T-helper 17 cell (primary cell): Measurements from ENCODE around the gene DNAJC11. TPM values are rescaled to one million over a fixed set of nuclear protein-coding genes. Genes with fewer than 3 reads are reported as not detected.
"Not testable (repeated sequence)": the region's sequence is repeated elsewhere in the genome, so short reads cannot be mapped to it uniquely, and the experiment has no call there.

Experiments used
- ATAC-seq: fragments of 150-1000 bp; cut with Tn5 transposase; 2 replicates; pipeline ENCODE4 v1.10.0; 2021; ENCODE audit warnings: mild to moderate bottlenecking, moderate library complexity
- DNase-seq, 3 donors: peaks; one replicate each; pipeline versions ENCODE4 v3.0.0 to v3.0.0-alpha.2; 2020 to 2021
- H3K9me3 ChIP-seq: one replicate; pipeline ENCODE4 v1.7.0; 2013; ENCODE audit warnings: low read length, mild to moderate bottlenecking; ENCODE audit not compliant: control insufficient read depth, poor library complexity, severe bottlenecking
- H3K27ac Mint-ChIP-seq: one replicate; pipeline ENCODE4 v1.8.0; 2022; ENCODE audit warnings: mild to moderate bottlenecking, moderate library complexity, mixed read lengths
- H3K27me3 Mint-ChIP-seq: one replicate; pipeline ENCODE4 v1.8.0; 2022; ENCODE audit warnings: mixed read lengths
- H3K36me3 Mint-ChIP-seq: one replicate; pipeline ENCODE4 v1.8.0; 2022; ENCODE audit warnings: low read depth, mixed read lengths
- H3K4me1 Mint-ChIP-seq: one replicate; pipeline ENCODE4 v1.8.0; 2022; ENCODE audit warnings: mild to moderate bottlenecking, mixed read lengths
- H3K4me3 Mint-ChIP-seq: one replicate; pipeline ENCODE4 v1.8.0; 2022; ENCODE audit warnings: mild to moderate bottlenecking, moderate library complexity, mixed read lengths
- total RNA-seq, 4 donors: library from RNA in 2 of 4; stranded (reverse) in 2 of 4; gene quantifications; one replicate each; pipeline ENCODE4 v1.2.3 and lab custom pipeline; 2022 to 2026

DNAJC11 gene
- total RNA-seq, 2 donors from 2014 or later, result 38.2 to 39.3 TPM

DNA sequence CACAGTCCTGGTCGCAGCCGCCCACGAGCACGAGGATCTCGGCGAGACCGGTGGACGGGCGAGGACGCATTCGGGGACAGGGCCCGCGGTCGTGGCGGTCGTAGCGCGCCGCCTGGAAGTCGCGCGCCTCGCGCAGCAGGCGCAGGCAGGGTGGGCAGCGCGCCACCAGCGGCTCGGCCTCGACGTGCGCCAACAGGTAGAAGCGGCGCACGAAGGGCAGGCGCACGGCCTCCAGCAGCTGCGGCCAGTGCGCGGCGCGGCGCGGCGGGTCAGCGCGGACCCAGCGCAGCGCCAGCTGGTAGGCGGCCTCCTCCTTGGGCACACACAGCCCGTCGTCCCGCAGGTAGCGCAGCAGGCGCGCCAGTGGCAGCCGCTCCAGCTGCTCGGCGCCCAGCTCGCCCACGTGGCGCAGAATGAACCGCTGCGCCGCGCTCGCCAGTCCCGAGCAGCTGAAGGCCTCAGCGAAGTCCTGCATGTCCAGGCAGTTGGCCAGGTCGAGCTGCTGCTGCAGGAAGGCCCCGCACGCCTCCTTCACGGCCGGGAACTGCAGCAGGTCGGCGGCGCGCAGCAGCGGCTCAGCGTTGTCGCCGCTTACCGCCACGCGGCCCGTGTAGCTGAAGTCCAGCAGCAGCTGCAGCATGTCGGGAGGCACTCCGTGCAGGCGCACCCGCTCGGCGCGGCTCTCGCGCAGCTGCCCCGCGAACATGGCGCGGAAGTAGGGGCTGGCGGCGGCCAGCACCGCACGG, 99.5 kb downstream of the DNAJC11 start:
- H3K9me3 ChIP-seq, result no peaks in the 10 kb centered on the region
- peak overlapping the region; percentile 98 for H3K4me3 Mint-ChIP-seq
- H3K27ac Mint-ChIP-seq, result peak overlapping the region; percentile 47
- no peaks in the 10 kb centered on the region for H3K27me3 Mint-ChIP-seq
- DNase-seq, result peak in 1 of 3 donors; percentile 20
- peak; percentile 40 for ATAC-seq
- H3K36me3 Mint-ChIP-seq, result no peaks in the 10 kb centered on the region
- H3K4me1 Mint-ChIP-seq, result peaks cover 16% of the 10 kb centered on the region

DNA sequence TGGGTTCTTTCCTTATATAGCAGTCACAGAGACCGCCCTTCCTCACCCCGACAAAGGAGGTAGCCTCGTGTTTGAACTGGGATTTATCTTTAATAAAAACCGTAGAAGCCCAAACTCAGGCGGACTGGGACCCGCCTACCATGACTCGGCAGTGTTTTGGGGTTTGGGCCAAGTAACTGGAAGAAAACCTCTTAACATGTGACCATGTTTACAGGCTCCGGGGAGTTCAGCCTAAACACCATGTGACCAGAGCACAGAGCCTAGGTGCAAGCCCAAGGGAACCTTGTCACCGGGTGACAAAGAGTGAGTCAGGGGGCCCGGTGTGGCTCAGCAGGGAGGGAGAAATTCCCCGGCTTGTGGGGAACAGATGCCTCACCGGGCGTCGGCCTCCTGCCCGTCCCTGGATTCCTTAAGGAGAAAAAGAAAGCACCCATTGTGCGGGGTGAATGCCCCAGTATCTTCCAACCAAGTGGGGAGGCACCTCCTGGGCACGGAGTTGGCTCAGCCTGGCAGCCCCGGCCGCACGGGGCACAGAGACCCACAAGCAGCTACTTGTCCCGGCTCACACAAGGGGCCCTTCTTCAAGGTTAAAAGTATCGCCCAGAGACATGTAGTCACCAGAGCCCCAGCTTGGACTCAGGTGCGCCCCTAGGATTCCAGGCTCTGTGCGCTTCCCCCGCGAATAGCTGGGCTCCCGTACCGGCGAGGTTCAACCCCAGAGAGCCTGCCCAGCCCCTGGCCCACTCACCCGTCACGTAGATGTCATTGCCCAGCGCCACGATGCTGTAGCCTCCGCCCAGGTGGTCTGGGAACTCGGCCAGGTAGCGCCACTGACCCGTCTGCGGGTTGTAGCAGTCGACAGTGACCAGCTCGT, 100.3 kb downstream of the DNAJC11 start:
- Mint-ChIP-seq H3K4me1 (peaks cover 18% of the 10 kb centered on the region), H3K27ac (peak overlapping the region; percentile 95), H3K36me3 (no peaks in the 10 kb centered on the region), H3K4me3 (peak overlapping the region; percentile 98), H3K27me3 (no peaks in the 10 kb centered on the region)
- DNase-seq (peak; percentile 40 to 71 (median 48)), ATAC-seq (peak; percentile 64)
- no peaks in the 10 kb centered on the region for H3K9me3 ChIP-seq

DNA sequence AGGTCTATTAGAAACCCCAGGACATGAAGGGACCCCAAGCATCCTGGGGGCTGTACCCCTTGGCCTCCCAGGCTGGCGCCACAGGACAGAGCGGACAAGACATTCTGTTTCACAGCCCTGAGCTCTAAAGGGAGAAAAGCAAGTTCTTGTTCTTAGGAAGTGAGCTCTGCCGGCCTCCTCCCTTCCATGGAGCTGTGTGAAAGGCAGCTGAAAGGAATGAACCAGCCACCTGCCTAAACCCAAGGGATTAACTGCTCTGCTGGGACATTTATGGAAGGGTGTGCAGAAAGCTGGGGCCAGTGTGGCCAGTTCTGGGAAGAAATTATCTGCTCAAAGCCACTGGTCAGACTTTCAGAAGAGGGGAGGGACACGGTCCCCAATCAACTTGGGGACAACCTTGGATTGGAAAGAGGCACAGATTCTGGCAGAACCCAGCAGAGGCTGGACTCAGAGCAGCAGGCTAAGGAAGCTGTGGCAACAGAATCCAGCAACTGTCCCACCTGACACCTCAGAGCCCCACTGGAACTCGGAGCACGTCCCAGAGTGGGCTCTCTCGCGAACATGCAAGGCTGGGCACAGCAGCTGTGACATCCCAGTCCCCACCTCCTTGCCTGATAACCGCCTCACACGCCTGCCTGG, 101.1 kb downstream of the DNAJC11 start:
- H3K36me3 Mint-ChIP-seq, result no peaks in the 10 kb centered on the region
- H3K9me3 ChIP-seq, result no peaks in the 10 kb centered on the region

DNA sequence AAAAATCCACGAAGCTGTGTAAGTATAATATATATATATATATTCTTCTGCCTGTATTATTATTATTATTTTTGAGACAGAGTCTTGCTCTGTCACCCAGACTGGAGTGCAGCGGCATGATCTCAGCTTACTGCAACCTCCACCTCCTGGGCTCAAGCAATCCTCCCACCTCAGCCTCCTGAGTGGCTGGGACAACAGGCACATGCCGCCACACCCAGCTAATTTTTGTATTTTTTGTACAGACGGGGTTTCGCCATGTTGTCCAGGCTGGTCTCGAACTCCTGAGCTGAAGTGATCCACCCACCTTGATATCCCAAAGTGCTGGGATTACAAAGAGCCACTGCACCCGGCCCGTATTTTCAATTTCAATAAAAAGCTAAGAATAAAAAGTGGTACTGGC, 101.6 kb downstream of the DNAJC11 start:
- peak overlapping the region; percentile 98 for H3K4me3 Mint-ChIP-seq
- H3K36me3 Mint-ChIP-seq, ATAC-seq: not testable (repeated sequence)

More for the DNA sequence above, 101.1 kb downstream of the DNAJC11 start:
- no peak for ATAC-seq
- Mint-ChIP-seq H3K4me1 (peaks cover 26% of the 10 kb centered on the region), H3K27me3 (no peaks in the 10 kb centered on the region), H3K27ac (peak overlapping the region; percentile 95), H3K4me3 (peak overlapping the region; percentile 98)
- DNase-seq, result no peak

DNA sequence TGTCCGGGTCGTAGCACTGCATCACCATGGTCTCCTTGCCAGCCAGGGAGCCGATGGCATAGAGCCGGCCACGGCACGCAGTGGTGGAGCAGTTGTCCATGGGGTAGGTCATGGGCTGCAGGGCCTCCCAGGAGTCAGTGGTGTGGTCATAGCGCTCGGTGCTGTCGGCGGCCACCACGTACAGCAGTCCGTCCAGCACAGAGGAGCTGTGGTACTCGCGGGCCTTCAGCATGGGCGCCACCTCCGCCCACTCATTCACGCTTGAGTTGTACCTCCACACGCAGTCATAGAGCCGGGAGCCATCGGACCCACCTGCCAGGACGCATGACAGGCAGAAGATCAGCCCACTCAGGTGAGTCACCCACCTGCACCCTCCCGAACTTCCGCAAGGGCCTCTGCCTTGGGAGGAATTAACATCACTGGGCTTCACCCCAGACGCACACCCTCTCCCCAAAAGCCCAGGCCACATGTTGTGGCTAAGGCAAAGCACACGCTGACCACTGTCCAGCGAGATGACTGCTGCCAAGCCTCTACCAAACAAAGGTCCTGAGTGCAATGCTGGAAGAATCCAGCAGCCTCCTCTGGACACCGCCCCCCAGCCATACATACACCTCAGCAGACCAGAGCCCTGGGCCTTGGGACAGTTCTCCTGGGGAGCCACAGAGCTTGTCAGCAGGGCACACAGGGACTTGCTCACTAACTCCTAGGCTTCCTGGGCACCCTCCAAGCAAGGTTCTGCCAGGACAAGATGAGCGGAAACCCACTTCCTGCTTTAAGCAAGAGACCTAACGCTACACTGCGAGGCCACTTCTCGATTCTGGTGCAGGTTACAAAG, 102.3 kb downstream of the DNAJC11 start:
- H3K9me3 ChIP-seq, result no peaks in the 10 kb centered on the region
- DNase-seq, result peak in 1 of 3 donors; percentile 28
- Mint-ChIP-seq H3K4me1 (peaks cover 26% of the 10 kb centered on the region), H3K36me3 (no peaks in the 10 kb centered on the region), H3K4me3 (peak overlapping the region; percentile 98), H3K27ac (peak overlapping the region; percentile 95), H3K27me3 (no peaks in the 10 kb centered on the region)
- peak; percentile 18 for ATAC-seq

More for the DNA sequence above, 101.6 kb downstream of the DNAJC11 start:
- DNase-seq, H3K9me3 ChIP-seq, H3K27me3 Mint-ChIP-seq: not testable (repeated sequence)
- Mint-ChIP-seq H3K4me1 (peaks cover 26% of the 10 kb centered on the region), H3K27ac (peak overlapping the region; percentile 95)

DNA sequence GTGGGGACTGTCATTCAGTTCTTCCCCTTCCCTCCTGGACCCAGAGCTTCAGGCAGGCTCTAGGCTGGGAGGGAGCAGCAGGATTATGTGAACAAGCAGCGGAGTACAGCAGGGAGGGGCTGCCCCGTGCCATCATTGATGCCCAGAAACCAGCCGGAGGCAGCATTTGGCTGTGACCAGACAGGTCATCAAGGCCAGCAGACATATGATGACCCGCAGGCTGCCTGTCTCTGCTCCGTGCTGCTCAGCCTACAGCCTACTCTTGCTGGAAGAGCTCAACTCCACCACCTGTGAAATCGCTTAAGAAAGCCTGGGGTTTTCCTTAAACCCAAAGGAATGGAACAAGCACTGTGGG, 103.9 kb downstream of the DNAJC11 start:
- no peaks in the 10 kb centered on the region for H3K9me3 ChIP-seq
- DNase-seq (no peak), ATAC-seq (no peak)
- H3K4me3 Mint-ChIP-seq, result no peak overlapping the region
- no peaks in the 10 kb centered on the region for H3K27me3 Mint-ChIP-seq
- H3K36me3 Mint-ChIP-seq, result no peaks in the 10 kb centered on the region
- peak overlapping the region; percentile 16 for H3K27ac Mint-ChIP-seq
- peaks cover 24% of the 10 kb centered on the region for H3K4me1 Mint-ChIP-seq

DNA sequence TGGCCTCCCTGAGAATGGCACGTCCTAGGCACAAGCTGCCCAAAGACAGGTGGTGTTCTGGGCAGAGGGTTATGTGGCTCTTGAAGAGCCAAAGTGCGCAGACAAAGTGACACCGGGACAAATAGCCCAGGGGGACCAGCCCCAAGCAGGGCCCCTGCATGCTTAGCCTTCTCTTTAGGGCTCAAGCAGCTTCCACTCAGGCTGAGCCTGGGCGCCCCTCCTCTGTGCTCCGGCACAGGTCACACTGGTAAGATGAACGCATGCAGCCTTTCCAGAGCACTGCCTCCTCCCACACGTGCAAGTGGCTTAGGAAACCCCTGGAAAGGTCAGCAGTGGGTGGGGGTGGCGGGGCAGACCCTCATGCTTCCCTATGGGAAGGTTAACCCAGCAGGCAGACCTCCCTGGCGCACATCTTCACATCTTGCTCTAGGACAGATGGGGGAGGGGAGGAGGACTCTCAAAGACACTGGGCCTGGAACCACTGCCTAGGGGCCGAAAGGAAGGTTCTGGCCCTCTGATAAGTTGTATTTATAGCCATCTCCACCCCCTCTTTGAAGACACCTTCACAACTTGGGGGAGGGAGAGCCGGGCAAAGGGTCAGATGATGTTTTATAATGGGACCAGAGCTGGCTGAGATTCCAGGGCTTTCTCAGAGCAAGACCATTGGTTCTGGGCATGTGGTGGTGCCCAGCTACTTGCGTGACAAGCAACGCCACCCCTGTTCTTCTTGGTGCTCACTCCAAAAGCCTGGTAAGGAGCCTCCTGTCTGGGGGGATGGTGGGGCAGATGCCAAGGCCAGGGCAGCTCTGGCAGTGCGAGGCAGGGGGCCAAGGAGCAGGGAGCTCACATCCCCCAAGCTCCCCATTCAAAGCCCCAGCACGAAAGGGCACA, 104.5 kb downstream of the DNAJC11 start:
- ATAC-seq (no peak), DNase-seq (no peak)
- no peaks in the 10 kb centered on the region for H3K9me3 ChIP-seq
- H3K4me3 Mint-ChIP-seq, result no peak overlapping the region
- H3K36me3 Mint-ChIP-seq, result no peaks in the 10 kb centered on the region
- no peaks in the 10 kb centered on the region for H3K27me3 Mint-ChIP-seq
- H3K27ac Mint-ChIP-seq, result peak overlapping the region; percentile 16
- peaks cover 24% of the 10 kb centered on the region for H3K4me1 Mint-ChIP-seq

DNA sequence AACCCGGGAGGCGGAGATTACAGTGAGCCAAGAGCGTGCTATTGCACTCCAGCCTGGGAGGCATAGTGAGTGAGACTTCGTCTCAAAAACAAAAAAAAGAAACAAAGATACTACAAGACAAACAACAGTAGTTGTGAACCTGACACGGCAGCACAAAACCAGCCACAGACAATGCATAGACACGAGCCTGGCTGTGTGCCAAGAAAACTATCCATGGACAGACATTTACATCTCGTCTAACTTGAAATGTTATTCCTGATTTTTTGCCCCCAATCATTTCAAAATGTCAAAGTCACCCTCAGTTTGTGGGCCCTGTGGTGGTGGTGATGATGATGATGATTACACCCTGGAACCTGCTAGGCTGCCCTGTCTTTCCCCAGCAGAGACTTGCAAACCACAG, 105.3 kb downstream of the DNAJC11 start:
- DNase-seq, result no peak
- ATAC-seq, result no peak
- no peaks in the 10 kb centered on the region for H3K9me3 ChIP-seq
- Mint-ChIP-seq H3K4me3 (no peak overlapping the region), H3K36me3 (no peaks in the 10 kb centered on the region), H3K27me3 (no peaks in the 10 kb centered on the region), H3K27ac (no peak overlapping the region), H3K4me1 (peaks cover 30% of the 10 kb centered on the region)

DNA sequence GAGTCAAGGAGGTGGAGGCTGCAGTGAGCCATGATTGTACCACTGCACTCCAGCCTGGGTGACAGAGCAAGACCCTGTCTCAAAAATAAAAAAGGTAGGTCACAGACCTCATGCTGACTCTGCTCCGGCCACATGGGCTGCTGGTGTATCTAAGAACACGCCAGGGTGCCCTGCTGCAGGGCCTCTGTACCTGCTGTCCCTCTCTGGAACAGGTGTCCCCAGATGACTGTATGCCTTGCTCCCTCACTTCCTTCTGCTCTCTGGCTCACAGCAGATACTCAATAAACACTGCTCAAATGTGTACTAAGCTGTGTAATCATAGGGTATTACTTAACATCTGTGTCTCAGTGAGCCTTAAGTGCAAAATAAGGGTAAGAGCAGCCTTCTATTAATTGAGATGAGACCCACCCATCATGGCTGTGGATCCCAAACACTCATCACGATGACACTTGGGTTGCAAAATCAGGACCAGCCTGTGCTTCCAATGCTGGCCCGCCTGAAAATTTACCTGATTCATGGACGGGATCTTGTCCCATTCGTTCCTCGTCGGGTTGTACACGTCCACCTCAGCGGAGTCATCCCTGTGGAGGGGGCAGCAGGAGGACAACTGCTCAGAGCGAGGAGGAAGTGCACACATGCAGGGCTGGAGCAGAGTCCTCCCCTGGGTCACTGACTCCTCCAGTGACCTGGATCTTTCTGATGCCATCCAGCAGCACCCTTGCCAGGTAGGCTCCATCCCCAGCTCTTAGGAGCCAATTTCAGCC, 106.5 kb downstream of the DNAJC11 start:
- H3K4me3 Mint-ChIP-seq, result no peak overlapping the region
- no peaks in the 10 kb centered on the region for H3K27me3 Mint-ChIP-seq
- DNase-seq (no peak), ATAC-seq (no peak)
- no peak overlapping the region for H3K27ac Mint-ChIP-seq
- H3K9me3 ChIP-seq, result no peaks in the 10 kb centered on the region
- peaks cover 30% of the 10 kb centered on the region for H3K4me1 Mint-ChIP-seq
- no peaks in the 10 kb centered on the region for H3K36me3 Mint-ChIP-seq

DNA sequence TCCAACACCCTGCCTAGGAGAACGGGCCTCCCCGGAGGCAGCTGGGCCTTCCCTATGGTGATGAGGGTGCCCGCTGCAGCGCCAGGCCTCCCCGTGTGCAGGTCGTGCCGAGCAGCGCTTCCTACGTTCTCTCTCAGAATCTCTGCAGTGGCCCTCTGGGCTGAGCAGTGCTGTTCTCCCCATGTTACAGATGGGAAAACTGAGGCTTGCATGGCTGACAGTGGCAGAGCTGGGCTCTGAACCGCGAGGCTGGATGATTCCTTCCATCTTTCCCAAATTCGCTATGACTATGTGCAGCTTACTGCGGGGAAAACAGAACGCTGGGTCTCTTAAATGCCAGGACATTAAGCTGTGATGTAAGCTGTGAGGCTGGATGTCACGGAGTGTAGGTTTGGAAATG, 107.8 kb downstream of the DNAJC11 start:
- no peaks in the 10 kb centered on the region for H3K27me3 Mint-ChIP-seq
- no peaks in the 10 kb centered on the region for H3K36me3 Mint-ChIP-seq
- H3K9me3 ChIP-seq, result no peaks in the 10 kb centered on the region
- DNase-seq, result no peak
- no peak for ATAC-seq
- H3K4me3 Mint-ChIP-seq, result no peak overlapping the region
- peaks cover 24% of the 10 kb centered on the region for H3K4me1 Mint-ChIP-seq
- H3K27ac Mint-ChIP-seq, result no peak overlapping the region

DNA sequence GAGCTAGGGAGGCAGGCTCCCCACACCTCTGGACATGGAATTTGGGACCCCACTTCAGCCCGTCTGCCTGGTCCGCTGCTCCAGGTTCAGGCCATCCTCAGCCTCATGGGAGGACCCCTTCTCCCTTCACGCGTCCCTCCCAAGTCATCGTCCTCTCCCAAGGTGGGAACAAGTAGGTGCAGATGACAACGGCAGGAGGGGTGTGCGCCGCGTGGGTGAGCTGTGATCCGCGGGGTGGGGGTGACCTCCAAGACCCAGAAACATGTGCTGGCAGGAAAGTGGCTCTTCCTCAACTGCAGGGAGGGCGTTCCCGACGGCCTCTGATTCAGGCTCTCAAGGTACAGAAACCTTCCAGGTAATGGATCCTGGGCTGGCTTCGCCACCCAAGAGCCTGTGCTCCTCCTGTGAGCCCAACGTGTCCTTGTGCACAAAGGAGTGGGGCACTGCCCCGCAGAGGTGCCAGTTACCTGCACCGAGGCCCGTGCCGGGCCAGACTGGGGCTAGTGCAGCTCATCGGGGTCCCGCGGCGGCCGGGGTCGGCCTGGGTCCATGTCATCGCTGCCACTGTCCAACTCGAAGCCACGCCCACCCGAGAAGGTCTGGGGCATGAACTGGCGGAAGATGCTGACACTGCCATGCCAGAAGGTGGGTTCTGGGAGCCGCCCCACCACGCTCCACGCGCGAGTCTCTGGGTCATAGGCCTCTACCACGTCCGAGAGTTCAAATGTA, 108.6 kb downstream of the DNAJC11 start:
- Mint-ChIP-seq H3K4me1 (peaks cover 21% of the 10 kb centered on the region), H3K27me3 (no peaks in the 10 kb centered on the region), H3K27ac (no peak overlapping the region), H3K4me3 (no peak overlapping the region), H3K36me3 (no peaks in the 10 kb centered on the region)
- DNase-seq (no peak), ATAC-seq (no peak)
- H3K9me3 ChIP-seq, result no peaks in the 10 kb centered on the region
